Activated CD4-positive, alpha-beta T cell treated with anti-CD3 and anti-CD28 coated beads for 1 hour (primary cell): Measurements from ENCODE around the gene PAM16.

Experiments used
- DNase-seq: peaks from one replicate; pipeline ENCODE4 v3.0.0-alpha.2; 2020

The PAM16 gene

DNA sequence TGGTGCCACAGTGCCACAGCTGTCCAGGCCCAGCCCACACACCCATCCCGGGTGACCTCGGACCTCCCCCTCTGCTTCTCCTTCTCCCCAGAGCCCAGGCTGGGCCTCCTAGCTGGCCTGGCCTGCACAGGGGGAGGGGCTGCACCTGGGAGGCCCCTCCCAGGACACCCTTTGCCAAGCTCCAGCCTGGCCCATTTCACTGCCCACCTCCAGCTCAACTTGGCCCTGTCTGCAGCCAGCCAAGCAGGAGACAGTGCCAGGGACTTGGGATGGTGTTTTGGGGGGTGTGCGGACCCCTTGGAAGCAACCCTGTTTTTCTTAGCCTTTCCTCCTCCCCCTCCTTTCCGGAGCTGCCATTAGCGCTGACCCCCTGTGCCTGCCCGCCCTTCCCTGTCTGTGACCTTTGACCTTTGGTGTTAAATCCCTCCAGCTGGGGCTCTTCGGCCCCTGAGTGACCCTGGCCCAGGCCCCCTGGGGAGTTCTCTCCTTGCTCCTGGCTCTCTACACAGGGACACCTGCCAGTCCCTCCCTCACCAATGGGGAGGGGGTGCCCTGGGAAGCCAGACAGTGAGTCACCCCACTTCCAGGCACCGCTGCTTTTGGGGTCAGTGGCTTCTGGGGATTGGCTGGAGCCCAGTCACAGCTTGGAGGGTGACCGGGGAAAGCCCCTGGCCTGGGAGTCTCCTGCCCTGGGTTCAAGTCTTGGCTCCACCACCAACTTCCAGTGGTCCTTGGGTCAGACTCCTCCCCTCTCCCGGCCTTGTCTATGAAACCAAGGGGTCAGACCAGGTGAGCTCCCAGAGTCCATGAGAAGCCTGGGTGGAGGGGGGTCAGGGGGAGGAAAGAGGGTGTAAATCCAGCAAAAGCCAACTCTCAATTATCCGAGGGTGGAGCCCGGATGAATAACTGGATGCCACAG, 33.3 kb downstream of the PAM16 start:
- no peak for DNase-seq

DNA sequence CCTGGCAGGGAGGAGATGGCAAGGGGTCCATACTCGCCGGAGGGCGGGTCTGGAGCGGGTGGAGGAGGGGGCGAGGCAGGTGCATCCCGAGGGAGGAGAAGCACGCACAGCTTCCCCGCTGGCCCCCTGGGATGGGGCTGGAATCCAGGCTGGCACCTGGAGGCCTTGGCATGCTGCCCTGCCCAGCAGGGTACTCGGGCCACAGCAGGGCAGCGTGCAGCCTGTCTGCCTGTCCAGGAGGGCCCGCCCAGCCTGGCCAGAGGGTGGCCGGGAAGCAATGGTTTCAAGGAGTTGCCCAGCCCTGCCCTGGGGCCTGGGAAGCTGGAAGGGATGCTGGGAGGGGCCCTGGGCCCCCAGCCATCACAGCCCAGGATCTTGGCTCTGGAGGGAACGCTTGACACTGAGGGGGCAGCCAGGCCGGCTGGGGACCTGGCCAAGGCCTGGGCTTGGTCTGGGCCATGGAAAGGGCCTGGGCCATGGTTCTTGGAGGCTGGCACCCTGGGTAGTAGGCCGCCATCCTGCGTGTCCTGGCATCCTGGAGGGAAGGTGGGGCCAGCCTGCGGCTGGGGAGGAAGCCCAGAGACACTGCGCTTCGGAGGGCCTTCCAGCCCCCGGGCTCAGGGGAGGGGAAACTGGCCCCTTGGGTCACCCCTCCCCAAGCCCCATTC, 34.1 kb downstream of the PAM16 start:
- no peak for DNase-seq

DNA sequence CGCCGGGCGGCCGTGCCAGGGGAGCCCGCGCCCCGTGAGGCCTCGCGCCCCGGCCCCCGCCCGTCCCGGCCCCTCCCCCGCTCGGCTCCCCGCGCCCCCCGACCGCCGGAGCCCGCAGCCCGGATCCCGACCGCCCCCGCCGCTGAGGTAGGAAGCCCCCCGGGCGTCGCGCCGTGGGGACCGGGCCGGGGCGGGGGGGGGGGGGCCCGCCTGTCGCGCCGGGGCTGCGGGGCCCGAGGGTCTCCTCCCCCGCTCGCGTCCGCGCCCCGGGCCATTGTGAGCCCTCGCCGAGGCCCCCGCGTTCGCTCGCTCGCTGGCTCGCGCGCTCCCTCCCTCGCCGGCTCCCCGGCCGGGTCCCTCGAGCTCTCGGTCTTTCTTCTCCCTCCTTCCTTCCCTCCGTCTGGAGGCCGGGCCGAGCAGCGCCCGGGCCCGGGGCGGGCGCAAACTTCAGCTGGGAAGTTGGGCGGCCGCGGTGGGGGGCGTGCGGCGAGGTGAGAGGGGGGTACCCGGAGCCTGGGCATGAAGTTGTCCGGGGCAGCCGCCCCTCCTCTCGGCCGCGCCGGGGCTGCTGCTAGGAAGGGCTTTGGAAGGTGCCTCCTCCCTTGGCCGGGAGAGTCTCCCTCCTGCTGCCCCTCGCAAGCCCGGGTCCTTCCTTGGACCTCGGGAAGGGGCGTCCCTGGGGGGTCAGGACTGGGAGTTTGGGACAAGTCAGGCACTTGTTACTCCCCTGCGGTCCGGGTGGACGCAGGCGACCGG, 34.8 kb downstream of the PAM16 start:
- no peak for DNase-seq

DNA sequence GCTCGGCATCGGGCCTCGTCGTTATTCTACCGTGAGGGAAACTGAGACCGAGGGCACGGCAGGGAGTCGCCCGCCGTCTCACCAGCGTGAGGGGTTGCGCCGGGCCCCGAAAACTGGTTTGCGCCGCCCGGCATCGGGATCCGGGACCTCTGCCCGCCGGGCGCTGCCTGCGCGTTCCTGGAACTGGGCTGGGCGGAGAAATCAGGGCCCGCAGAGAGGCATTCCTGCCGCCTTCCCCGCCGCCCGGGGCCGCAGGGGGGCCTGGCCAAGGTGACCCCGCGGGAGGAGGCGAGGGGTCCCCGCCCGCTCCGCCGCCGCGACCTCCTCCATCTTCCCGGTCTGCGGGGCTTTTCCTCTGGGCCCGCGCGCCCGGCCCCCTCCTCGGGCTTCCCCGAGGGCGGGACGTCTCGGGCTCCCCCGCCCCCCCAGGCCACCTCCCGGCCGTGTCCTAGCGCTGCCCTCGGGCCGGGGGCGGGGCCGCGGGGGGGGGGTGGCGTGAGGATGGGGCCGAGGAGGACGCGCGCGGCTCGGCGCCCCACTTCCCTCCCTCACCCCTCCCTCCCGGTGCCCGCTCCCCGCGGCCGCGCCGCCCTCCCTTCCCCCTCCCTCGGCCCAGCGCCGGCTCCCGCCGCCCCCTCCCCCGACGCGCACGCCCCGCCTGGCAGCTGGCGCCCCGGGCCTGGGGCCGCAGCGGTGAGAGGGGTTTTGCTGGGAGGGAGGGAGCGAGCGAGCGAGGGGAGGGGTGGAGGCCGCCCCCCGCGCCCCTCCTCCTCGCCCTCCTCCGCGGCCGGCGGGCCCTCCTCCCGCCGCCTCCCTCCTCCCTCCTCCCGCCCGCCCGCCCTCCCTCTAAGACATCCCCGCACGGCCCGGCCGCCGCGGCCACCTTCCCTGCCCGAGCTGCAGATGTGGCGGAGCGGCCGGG, 35.7 kb downstream of the PAM16 start, which contains the start of gene GLIS2:
TSS of gene GLIS2 (plus strand) at position 882 of the 922 bp plus-strand sequence. CDS start 16,214 bp downstream, outside the sequence.
- DNase-seq: no peak

DNA sequence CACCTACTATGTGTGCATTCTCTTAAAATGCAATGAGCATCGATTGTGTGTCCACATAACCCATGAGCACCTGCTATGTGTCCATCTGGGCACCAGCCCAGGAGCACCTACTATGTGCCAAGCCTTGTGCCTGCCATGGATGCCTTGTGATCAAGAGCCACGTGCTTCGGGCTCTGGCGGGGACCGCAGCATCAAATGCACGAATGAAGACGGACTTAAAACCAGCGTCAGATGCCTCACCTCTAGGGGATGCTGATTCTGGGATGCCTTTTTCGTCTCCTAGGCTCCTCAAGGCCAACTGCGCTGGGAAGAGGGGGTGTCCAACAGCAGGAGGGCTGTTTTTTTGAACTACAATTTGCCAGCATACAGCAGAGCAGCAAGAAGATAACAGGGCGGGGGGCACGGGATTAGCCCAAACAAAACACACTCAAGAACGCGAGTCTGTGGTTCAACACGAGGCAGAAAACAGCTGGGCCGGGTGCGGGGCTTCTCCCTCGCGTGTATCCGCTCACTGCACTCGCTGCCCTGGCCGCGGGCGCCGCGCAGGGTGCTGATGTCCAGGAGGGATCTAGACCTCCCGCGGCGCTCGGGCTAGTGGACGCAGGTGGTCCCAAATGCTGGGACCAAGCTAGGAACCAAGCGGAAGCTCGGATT, 36.5 kb downstream of the PAM16 start:
- no peak for DNase-seq

DNA sequence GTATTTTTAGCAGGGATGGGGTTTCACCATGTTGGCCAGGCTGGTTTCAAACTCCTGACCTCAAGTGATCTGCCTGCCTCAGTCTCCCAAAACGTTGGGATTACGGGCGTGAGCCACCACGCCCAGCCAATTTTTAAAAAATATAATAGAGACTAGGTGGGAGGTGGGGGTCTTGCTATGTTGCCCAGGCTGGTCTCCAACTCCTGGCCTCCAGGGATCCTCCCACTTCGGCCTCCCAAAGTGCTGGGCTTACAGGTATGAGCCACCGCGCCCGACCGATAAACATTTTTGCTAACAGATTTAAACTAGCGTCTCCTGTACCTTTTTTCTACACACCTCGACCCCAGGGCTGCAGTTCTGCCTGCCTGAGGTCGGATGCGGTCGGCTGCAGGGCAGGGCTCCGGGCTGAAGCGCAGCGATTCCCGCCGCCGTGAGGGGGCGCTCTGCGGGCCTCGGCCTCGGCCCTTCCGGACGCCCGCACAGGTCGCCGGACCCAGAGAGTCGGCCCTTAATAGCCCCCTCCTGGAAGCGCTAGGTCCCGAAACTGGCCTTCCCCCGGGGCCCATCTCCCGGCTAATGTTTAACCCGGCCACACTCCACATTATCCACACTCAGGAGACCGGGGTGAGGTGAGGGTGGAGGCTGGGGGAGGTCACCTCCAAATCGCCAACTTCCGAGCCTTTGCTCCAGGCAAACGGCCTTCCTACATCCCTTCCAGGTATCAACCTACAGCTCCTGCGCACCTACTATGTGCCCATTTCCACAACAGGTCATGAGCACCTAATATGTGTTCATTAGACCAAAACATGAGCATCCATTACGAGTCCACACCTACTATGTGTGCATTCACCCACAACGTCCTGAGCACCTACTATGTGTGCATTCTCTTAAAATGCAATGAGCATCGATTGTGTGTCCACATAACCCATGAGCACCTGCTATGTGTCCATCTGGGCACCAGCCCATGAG, 37.3 kb downstream of the PAM16 start:
- no peak for DNase-seq

DNA sequence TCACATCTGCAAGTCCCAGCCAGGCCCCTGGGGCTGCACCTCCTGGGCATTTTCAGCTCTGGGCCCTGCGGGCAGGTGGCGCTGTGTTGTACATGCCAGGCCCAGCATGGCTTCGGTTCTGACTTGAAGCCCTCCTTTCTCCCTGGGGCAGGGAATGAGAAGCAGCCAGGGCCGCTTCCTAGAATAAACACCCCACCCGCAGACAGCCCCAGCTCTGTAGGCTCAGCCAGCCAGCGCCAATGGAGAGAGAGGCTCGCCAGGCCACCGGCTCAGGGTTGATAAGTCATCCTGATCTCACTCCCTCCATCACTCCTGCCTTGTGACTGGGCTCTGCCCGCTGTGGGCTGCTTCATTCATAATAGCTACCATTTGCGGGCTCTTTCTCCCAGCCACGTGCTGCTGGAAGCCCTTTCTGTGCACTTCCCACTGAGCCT, 41.3 kb downstream of the PAM16 start:
- DNase-seq: peak; percentile 41

DNA sequence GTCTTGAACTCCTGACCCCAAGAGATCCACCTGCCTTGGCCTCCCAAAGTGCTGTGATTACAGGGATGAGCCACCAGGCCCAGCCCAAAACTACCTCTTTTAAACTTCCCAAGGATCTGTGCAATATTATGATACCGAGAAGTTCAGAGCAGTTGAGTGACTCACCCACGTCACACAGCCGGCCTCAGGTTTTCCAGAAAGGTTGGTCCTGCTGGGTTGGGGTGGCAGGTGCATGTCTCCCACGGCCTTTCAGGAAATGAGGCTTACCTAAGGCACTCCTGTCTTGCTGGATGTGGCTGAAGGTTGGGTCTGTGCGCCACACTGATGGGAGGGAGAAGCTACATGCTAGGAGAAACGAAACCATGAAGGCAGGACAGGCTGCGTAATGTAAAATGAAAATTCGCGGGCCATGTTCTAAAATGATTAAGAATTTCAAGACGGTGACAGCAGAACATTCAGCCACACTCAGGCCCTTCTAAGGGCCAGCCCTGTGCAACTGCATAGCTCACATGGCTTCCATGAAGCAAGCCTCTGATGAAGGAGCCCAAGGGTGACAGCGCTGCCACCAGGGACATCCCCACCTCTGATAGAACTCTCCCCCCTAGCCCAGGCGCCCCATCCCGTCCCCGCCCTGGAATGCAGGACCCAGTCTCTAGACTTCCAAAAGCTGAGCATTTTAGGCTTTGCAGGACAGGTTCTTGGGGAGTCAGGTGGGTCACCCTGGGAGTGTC, 41.9 kb downstream of the PAM16 start:
- no peak for DNase-seq

DNA sequence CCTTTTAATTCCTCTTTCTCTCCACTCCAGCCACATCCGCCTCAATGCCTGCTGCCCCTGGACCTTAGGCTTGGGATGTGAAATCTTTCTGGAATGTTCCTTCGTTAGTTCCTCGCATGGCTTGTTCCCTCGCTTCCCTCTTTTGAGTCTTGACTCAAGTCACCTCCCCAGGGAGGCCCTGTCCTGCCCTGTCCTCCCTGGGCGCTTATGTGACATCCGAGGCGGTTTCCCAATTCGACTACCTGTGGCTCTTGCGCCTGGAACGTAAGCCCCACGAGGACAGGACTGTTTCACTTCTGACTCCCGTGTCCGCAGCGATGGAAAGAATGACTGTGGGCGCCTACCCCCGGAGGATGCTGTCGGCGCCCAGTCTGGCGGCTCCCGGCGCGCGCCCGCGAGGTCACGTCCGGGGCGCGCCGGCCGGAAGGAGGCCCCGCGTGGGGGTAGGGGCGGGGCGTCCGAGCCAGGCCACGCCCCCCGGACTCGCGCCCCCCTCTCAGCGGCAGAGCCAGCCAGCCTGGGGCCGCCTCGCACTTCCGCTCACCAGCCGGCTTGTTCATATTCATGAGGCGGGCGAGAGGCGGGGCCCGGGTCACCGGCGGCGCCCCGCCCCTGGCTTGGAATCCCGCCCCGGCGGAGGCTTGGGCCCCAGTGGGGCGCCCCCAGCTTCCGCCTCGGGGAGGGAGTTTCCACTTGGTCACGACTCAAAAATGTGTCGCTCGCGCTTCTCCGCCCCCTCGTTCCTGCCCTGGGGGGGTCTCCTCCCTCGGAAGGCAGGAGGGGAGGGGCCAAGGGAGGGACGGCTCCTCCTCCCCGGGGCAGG, 43.7 kb downstream of the PAM16 start:
- peak; percentile 95 for DNase-seq

DNA sequence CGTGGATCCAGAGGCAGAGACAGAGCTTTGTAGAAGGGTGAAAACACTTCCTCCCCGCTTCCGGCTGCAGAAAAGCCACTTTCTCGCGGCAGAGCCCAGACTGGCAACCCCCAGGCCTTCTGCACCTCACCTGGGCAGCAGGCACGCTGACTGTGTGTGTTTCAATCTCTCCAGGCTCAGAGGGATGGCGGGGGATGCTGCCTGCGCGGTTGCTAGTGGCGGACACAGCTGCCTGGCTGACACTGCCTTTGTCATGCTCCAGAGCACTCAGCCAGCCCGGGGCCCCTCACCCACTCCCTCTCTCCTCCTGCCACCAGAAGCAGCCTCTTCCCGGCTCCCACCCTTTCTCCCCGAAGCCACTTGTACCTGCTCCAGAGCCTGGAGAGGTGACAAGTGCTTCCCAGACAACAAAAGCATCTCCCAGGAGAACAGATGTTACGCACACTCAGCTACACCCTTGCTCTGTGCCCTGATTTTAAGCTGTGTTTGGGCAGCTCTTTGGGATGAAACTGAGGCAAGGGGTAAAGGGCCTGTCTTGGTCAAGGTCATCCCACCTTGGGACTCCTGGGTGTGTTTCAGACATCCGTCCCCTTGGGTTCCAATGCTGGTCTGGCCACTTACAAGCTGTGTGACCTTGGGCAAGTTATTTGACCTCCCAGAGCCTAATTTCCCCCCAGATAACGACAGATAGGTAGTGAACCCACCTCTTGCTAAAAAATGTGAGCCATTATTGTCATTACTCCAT, 44.5 kb downstream of the PAM16 start:
- no peak for DNase-seq

DNA sequence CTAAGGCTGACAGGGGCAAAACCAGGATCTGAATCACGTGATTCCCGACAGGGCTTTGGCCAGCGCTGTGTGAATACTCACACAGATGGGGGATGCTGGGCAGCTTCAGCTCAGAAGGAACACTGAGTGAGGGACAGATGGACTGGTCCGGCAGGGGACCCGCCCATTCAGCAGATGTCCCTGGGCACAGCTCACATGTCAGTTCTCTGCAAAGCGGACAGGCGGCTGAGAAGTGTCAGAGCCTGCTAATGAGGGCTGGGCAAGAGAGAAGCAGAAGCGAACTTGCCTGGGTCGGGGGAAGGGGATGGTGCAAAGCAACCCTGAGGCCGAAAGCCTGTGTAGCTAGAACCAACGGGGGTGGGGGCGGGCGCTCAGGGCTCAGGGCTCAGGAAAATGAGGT, 47.1 kb downstream of the PAM16 start:
- DNase-seq: no peak

DNA sequence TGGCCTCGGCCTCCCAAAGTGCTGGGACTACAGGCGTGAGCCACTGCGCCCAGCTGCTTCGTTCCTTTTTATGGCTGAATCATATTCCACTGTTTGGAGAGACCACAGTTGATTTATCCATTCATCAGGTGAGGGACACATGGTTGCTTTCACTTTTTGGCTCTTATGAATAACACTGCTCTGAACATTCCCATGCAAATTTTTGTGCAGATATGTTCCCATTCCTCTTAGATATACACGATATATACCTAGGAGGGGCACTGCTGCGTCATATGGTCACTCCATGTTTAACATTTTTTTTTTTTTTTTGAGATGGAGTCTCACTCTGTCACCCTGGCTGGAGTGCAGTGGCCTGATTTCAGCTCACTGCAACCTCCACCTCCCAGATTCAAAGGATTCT, 49.2 kb downstream of the PAM16 start:
- DNase-seq: no peak

DNA sequence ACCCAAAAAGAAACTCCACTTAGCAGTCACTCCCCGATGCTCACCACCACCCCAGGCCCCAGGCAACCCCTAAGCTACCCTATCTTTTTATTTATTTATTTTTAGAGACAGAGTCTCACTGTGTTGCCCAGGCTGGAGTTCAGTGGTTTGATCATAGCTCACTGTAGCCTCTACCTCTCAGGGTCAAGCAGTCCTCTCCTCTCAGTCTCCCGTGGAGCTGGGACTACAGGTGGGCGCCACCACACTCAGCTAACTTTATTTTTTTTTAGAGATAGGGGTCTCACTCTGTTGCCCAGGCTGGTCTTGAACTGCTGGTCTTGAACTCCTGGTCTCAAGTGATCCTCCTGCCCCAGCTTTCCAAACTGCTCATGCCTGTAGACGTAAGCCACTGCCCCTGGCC, 49.9 kb downstream of the PAM16 start:
- DNase-seq: no peak

DNA sequence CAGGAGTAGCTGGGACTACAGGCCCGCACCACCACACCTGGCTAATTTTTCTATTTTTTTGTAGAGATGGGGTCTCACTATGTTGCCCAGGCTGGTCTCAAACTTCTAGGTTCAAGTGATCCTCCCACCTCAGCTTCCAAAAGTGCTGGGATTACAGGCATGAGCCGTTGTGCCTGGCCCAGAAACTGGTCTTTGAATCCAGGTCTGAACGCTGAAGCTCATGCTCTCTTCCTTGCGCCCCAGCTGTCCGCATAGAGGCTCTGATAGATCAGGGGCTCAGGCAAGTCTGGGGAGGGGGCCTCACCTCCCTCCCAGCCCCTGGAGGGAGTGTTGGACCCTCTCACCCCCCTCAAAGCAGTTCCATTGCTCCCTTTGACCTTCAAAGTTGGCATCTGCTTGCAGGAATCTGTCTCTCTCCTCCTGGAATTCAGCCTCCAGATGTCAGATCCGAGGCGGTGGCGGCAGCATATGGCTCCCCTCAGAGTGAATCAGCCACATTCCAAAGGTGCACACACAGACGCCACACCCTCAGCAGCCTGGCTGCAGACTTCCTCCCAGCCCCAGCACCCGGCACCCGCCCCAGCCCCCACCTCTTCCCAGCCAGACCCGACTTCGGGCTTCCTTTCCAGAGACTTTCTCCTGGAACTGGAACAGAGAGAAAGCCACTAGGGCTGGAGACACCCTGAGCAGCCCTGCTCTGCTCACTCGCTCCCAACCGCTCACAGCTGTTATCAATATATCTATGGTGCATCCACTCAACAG, 52.2 kb downstream of the PAM16 start:
- no peak for DNase-seq

DNA sequence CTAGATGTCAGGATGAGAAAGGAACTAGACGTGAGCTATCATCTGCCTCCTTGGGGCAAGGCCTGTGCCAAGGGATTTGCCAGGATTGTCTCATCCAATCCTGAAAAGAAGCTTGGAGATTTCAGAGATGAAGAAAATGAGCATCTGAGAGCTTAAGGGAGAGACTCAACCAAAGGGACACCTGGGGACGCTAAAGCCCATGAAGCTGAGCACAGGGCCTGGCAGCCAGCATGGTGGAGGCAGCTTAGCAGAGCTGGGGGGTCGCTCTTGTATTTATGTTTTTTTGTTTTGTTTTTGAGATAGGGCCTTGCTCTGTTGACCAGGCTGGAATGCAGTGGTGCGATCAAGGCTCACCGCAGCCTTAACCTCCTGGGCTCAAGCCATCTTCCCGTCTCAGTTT, 53.6 kb downstream of the PAM16 start:
- DNase-seq: no peak

DNA sequence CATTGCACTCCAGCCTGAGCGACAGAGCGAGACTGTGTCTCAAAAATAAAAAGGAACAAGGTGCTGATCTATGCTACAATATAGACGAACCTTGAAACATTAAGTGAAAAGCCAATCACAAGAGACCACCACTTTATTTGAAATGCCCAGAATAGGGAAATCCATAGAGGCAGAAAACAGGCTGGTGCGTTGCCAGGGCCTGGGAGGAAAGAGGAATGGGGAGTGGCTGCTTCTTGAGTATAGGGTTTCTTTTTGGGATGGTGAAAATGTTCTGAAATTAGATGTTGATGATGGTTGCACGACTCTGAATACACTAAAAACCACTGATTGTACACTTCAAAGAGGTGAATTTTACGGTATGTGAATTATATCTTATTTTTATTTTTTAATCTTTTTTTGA, 55.5 kb downstream of the PAM16 start:
- DNase-seq: no peak

DNA sequence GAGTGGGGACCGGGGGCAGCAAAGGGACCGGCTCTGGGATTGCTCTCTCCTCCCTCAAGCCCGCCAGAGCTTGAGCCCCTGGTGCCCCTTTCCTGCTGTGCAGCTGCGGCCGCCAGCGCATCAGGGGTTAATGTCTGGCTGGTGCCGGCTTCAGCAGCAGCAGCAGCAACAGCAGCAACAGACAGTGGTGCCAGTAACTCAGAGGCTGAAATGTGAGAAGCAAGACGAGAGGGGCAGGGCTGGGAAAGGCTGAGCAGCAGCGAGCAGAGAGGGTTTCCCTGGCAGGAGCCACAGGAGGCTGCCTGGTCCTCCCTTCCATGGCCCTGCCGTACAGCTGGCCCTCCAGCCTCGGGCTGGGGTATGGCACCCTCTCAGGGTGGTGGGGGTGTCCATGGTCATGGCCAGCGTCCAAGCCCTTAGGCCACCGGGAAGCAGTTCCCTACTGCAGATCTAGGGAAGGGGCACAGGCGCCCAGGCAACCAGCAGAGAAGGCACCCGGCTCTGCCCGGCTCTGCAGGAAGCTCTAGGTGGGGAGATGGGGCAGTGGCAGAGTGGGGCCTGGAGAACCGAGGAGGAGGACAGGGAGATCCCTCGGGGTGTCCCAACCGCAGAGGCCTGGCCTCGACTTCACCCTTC, 57.2 kb downstream of the PAM16 start:
- DNase-seq: no peak
